DMS 273 (cell line): ENCODE measurements around the gene SPINK8.
"Not testable (repeated sequence)": the region's sequence is repeated elsewhere in the genome, so short reads cannot be mapped to it uniquely, and the experiment has no call there.

Experiments
- DNase-seq: peaks from one replicate; lab custom pipeline; 2025; ENCODE audit not compliant: unreplicated experiment; lab: John Stamatoyannopoulos, UW

Gene SPINK8

DNA sequence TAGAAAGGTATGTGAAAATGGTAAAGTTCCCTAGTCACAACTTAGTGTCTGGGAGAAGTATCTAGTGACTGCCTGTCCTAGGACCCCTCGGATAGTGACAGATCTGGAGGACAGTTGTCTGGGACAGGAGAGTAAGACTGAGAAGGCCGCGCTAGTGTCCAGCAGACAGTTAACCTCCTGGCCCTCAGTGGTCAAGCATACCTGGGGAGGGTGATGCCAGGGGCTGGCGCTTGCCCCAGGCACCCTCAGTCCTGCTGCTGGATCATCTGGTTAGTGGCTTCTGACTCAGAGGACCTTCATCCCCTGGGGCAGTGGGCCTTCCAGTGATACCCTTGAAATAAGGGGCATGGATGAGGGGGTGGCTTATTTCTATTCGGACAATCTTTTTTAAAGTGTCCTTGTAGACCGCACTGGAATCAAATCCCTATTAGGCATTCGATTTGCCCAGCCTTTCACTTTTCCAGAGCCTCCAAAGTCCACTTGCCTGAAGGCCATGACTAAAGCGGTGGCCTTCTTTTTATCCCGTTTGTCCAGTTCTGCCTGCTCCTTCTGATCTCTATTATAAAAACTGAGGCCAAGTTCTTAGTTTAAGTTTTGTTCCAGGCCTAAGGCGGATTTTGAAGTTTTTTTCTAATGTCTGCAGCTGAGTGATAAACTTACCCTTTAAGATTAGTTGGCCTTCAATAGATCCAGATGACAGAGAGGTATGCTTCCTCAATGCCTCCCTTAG lies 1.6 kb downstream of the SPINK8 start:
- not testable (repeated sequence) for DNase-seq

GRCh38 chr3:48320996-48321395 lies 12.5 kb downstream of the SPINK8 start:
- DNase-seq = no peak

DNA sequence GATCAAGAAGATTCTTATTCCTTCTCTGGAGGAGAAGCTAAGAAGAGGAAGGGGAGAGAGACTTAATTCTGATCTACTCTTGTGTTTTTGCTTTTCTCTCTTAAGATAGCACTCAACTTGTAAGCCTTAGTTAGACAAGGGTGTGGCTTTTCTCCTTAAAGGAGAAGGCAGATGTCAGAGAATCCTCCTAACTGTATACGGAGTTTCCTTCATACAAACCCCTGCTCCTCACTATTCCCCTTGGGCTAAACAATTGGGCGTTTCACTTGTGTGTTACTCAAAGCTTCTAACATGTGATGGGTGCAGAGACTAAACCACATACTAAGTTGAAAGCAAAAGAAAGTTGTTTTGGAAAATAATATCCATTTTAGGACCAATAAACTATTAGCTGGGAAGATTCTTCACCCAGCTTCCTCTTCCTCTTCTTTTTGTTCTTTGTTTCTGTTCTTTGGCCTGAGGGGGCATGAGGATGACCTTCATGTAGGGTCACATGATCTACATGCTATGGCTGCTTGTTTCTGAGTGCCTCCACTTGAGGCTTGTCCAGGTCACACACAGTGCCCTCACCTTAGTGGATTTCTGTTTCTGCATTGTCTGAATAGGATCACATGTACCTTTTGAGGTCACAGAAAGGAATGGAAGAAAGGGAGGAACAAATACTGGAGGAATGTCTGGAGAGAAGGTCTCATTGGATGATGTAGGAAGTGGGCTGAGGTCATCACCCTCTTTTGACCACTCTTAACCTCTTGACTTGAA lies 14.6 kb downstream of the SPINK8 start:
- DNase-seq = no peak

GRCh38 chr3:48314542-48314941 lies 18.9 kb downstream of the SPINK8 start:
- no peak for DNase-seq

DNA sequence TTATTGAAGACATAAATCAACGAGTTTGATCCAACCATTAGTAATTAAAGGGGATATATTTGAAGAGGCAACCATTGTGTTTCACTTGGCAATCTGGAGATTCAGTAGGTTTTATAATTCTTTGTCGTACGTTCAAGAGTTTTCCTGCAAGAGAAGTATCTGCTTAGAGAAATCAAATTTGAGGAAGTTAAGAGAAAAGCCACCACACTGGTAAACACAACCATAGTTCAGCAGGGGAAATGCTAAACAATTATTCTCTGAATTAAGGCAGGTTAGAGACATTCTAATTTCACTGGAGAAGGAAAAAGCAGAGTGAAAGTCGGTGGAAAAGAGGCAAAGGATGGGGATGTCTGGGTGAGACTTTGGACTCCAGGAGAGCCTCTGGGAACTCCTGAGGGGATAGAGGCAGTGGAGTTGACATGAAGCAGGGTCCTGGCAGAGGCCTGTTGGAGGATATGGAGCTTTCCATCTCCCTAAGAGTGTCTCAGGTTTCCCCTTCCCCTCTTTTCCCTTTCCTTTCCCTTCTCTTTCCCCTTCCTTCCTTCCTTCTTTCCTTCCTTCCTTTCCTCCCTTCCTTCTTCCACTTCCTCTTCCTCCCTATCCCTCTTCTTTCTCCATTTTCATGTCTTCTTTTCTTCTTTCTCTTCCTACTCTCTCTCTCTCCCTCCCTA lies 26.5 kb downstream of the SPINK8 start:
- DNase-seq = no peak

- DNase-seq = no peak
These were observed 27.2 kb downstream of the SPINK8 start for GRCh38 chr3:48306290-48306689.

DNA sequence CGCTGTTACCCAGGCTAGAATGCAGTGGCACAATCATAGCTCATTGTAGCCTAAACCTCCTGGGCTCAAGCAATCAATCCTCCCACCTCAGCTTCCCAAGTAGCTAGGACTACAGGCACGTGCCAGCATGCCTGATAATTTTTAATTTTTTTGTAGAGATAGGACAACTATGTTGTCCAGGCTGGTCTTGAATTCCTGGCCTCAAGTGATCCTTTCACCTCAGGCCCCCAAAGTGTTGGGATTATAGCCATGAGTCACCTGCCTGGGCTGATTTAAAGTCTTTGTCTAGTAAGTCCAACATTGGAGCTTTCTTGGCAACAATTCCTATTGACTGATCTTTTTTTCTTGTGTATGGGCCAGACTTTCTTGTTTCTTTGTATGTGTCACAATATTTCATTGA lies 28.1 kb downstream of the SPINK8 start:
- no peak for DNase-seq

DNA sequence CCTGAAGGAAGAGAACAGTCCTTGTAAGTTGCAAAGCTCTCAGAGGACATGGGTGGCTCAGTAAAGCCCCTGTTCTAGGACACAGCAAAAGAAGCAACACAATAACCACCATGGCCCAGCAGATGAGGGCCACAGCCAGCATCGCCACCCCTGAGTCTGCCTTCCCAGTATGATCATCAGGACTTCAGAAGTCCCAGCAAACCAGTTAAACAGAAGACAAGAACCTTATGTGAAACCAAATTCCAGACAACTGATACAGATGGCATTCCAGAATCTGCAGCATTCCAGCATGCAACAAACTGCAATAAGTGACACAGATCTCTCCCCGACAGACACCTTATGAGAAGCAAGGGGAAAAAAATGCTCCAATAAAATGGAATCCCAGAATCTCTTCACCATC lies 30.4 kb downstream of the SPINK8 start:
- DNase-seq = no peak

GRCh38 chr3:48301800-48302166 lies 31.7 kb downstream of the SPINK8 start:
- peak; percentile 43 for DNase-seq

GRCh38 chr3:48301020-48301799 lies 32.3 kb downstream of the SPINK8 start, which contains the start of gene NME6:
TSS of gene NME6 (minus strand) at chr3:48301367.
- DNase-seq = peak; percentile 94

GRCh38 chr3:48299746-48300712 lies 33.4 kb downstream of the SPINK8 start:
- no peak for DNase-seq

DNA sequence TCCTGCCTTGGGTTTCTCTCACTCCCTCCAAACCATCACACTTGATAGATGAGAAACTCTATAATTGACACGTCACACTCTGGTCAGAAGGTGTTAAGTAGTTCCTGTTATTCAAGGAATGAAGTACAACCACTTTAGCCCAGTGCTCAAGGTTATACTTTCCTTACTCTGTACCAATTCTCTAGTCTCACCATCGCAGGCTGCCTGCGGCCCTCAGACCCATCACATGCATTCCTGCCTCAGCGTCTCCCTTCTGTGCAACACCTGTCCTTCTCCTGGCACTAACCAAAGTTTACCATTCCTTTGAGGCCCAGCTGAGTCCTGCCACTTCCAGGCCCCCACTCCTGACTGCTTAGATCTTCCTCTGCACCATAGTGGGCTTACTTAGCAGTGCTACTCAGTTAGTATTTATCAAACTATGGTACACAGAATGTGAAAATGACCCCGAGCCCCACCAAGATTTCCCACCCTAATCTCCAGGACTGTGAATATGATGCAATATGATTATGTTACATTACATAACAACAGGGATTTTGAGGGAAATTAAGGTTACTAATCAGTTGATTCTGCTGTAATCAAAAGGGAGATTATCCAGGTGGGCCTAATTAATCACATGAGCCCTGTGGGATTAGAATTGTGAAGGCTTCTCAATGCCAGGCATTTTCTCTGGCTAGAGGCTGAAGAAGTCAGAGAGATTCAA lies 36.2 kb downstream of the SPINK8 start:
- DNase-seq = no peak

DNA sequence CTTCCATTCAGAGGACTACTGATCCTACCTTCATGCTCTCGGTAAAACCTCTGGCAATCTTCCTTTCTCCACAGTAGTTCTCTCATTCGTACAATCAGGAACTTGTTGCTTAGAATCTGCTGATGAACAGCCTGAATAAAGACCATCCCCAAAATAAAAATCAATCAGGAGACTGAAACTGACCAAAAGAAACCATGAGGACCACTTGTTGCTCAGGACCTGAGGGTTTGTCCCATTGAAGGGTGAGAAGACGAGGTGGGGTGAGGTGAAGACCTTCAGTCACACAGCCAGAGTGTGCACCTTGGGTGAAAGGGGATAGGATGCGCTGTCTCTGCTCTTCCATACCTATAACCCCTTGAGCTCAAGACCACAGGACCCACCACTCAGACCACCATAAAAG lies 36.8 kb downstream of the SPINK8 start:
- DNase-seq = no peak

DNA sequence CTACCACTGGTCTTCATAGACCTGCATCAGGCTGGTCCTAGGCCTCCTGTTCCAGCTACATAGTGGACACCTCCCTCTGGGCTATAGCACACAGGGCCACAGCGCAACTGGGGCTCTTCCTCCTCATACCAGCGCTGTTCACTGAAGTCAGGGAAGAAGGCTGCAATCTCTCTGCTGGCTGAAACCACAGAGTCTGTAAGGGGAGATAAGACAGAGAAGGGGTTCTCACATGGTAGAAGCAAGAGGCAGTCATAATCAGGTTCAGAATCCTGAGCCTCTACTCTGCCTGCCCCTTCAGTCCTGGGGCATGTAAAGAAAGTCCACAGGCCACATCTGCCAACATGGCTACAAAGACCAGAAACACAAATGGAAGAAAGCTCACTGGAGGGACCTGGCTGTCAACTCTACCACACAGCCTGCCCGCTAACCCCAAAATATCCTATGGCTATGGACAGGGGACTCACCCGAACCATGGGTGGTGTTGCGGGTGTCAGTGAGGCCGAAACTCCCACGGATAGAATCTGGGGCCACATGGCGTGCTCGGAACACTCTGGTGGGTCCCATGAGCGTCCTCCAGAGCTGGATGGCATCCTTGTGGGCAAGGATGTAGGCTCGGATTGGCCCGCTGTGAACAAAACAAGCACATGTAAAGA lies 38.7 kb downstream of the SPINK8 start:
- no peak for DNase-seq

DNA sequence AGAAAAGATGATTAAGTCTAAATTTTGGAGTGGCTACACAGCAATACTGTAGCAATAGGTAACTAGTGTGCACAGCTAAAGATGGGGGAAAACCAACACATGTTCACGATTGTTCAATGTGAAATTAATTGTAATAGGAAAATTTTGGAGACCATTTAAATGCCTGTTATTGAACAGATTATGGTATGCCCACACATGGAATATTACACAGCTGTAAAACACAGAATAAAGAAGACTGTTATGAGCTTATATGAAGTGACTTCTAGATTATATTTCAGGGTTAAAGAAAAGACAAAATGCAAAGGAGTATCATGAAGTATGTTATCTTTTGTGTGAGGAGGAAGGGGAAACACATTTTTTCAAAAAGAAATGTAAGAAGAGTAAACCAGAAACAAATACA lies 43.8 kb downstream of the SPINK8 start:
- no peak for DNase-seq

- DNase-seq = no peak
These were observed 46.4 kb downstream of the SPINK8 start for GRCh38 chr3:48287034-48287433.

- no peak for DNase-seq
These were observed 47.2 kb downstream of the SPINK8 start for GRCh38 chr3:48286308-48286707.

GRCh38 chr3:48285675-48286074 lies 47.8 kb downstream of the SPINK8 start:
- no peak for DNase-seq

- no peak for DNase-seq
These were observed 48.3 kb downstream of the SPINK8 start for GRCh38 chr3:48285132-48285531.
